ENCODE results near the gene SLC22A24.
"Not testable (repeated sequence)": the region's sequence is repeated elsewhere in the genome, so short reads cannot be mapped to it uniquely, and the experiment has no call there.

SLC22A24 gene

GRCh38 chr11:63146581-63146980 lies 2.6 kb upstream of the SLC22A24 start:
- DNase-seq (ENCODE audit: low spot score) = no peak
- in situ Hi-C loops (cut with MboI; ENCODE audit: low sequenced_read_pairs, unreplicated experiment) = no loop called here
- no peak for TF ChIP-seq CTCF (IDR thresholded peaks at IDR 0.05; ENCODE audit: borderline replicate concordance, control extremely low read depth, extremely low read depth, insufficient read depth, missing control alignments)

- TF ChIP-seq CTCF (IDR thresholded peaks at IDR 0.05; ENCODE audit: borderline replicate concordance, control extremely low read depth, extremely low read depth, insufficient read depth, missing control alignments) = no peak
- no peak for DNase-seq (ENCODE audit: low spot score)
- in situ Hi-C loops (cut with MboI; ENCODE audit: low sequenced_read_pairs, unreplicated experiment) = no loop called here
These were observed 1.6 kb downstream of the SLC22A24 start for GRCh38 chr11:63142459-63142858.

- DNase-seq (ENCODE audit: low spot score) = no peak
- in situ Hi-C loops (cut with MboI; ENCODE audit: low sequenced_read_pairs, unreplicated experiment) = no loop called here
- no peak for TF ChIP-seq CTCF (IDR thresholded peaks at IDR 0.05; ENCODE audit: borderline replicate concordance, control extremely low read depth, extremely low read depth, insufficient read depth, missing control alignments)
These were observed 10.8 kb downstream of the SLC22A24 start for GRCh38 chr11:63132985-63133775.

GRCh38 chr11:63099555-63099954 lies 44.5 kb downstream of the SLC22A24 start:
- in situ Hi-C loops (cut with MboI; ENCODE audit: low sequenced_read_pairs, unreplicated experiment) = no loop called here
- no peak for DNase-seq (ENCODE audit: low spot score)

GRCh38 chr11:63080682-63081081 lies 63.3 kb downstream of the SLC22A24 start:
- TF ChIP-seq CTCF (IDR thresholded peaks at IDR 0.05; ENCODE audit: borderline replicate concordance, control extremely low read depth, extremely low read depth, insufficient read depth, missing control alignments) = no peak
- in situ Hi-C loops (cut with MboI; ENCODE audit: low sequenced_read_pairs, unreplicated experiment) = no loop called here
- DNase-seq (ENCODE audit: low spot score) = no peak

More at GRCh38 chr11:63099555-63099954, 44.5 kb downstream of the SLC22A24 start:
- TF ChIP-seq CTCF (IDR thresholded peaks at IDR 0.05; ENCODE audit: borderline replicate concordance, control extremely low read depth, extremely low read depth, insufficient read depth, missing control alignments) = no peak

- in situ Hi-C loops (cut with MboI; ENCODE audit: low sequenced_read_pairs, unreplicated experiment) = not testable (repeated sequence)
These were observed 97.8 kb downstream of the SLC22A24 start for GRCh38 chr11:63046203-63046602.

GRCh38 chr11:63042596-63042995 lies 101.4 kb downstream of the SLC22A24 start:
- in situ Hi-C loops (cut with MboI; ENCODE audit: low sequenced_read_pairs, unreplicated experiment) = no loop called here
- DNase-seq (ENCODE audit: low spot score) = no peak
- no peak for TF ChIP-seq CTCF (IDR thresholded peaks at IDR 0.05; ENCODE audit: borderline replicate concordance, control extremely low read depth, extremely low read depth, insufficient read depth, missing control alignments)

More at GRCh38 chr11:63046203-63046602, 97.8 kb downstream of the SLC22A24 start:
- not testable (repeated sequence) for DNase-seq (ENCODE audit: low spot score)
